K562 (cell line): ENCODE data around the gene CD1D. TPM values are rescaled to one million over a fixed set of nuclear protein-coding genes. Genes with fewer than 3 reads are reported as not detected.

Experiments used
- SIX5 ChIP-seq, 2 experiments: IDR thresholded peaks; 2 replicates each; pipeline ENCODE4 v1.6.1; 2011; ENCODE audit warnings: low read length in 2 of 2, borderline replicate concordance in 1 of 2, low read depth in 1 of 2, mild to moderate bottlenecking in 1 of 2, moderate library complexity in 1 of 2; ENCODE audit not compliant: insufficient read depth in 1 of 2
- TFAM ChIP-seq: fragments of 250-450 bp; sonication (Bioruptor Pico); conservative IDR thresholded peaks from 2 replicates; pipeline ENCODE4 v1.5.0; 2021; ENCODE audit warnings: mild to moderate bottlenecking, moderate library complexity
- ZFP30 ChIP-seq: fragments of 250-450 bp; sonication (Bioruptor Pico); IDR thresholded peaks from 2 replicates; pipeline ENCODE4 v1.8.0; 2022; ENCODE audit warnings: moderate library complexity, mild to moderate bottlenecking, inconsistent platforms, borderline replicate concordance
- polyA plus RNA-seq, 8 experiments: library from polyadenylated mRNA; depleted of rRNA in 4 of 8; stranded (reverse) in 5 of 8; unstranded in 3 of 8; fragments of >200 nt; fragmentation: Nextera tagmentation in 2 of 8; fragmentation: Illumina TruSeq in 1 of 8; extraction: Ambion mirVana in 2 of 8; extraction: Trizol in 1 of 8; gene quantifications; 2 replicates each; pipeline versions ENCODE4 v1.2.1 to v1.2.3, GENCODE V29; 2011 to 2014; ENCODE audit warnings: inconsistent platforms in 1 of 8, missing spikeins in 1 of 8
- total RNA-seq, 7 experiments: library from RNA; depleted of rRNA in 6 of 7; stranded (reverse); fragments of >200 nt in 6 of 7; fragmentation: Illumina TruSeq in 2 of 7; extraction: Trizol in 2 of 7; gene quantifications; 2 replicates each; pipeline versions ENCODE4 v1.2.1 to v1.2.3, GENCODE V29; 2011 to 2021; ENCODE audit warnings: low replicate concordance in 1 of 7
- TF ChIP-seq, protein P1 (sequence below): fragments of 250-450 bp; sonication (Bioruptor Pico); IDR thresholded peaks from 2 replicates; pipeline ENCODE4 v1.5.0; 2022; ENCODE audit warnings: mild to moderate bottlenecking
- TF ChIP-seq, protein P2 (sequence below): fragments of 250-450 bp; sonication (Bioruptor Pico); IDR thresholded peaks from 2 replicates; pipeline ENCODE4 v1.5.1; 2021; ENCODE audit warnings: mild to moderate bottlenecking
- TF ChIP-seq, protein P3 (sequence below): fragments of 250-450 bp; sonication (Bioruptor Pico); IDR thresholded peaks from 2 replicates; pipeline ENCODE4 v1.8.0; 2021; ENCODE audit warnings: mild to moderate bottlenecking, moderate library complexity
- TF ChIP-seq, protein P4 (sequence below), 2 experiments: IDR thresholded peaks; 2 replicates each; pipeline ENCODE4 v1.6.1; 2011; ENCODE audit warnings: borderline replicate concordance in 1 of 2, control low read depth in 1 of 2, low read depth in 1 of 2, low read length in 1 of 2, mild to moderate bottlenecking in 1 of 2, mixed read lengths in 1 of 2, moderate library complexity in 1 of 2; ENCODE audit not compliant: insufficient read depth in 1 of 2, insufficient read length in 1 of 2, poor library complexity in 1 of 2, severe bottlenecking in 1 of 2; ENCODE audit errors: extremely low read depth in 1 of 2

The CD1D gene
- total and polyA plus RNA-seq, 9 of the 15 experiments (the other 6 are each of a cell fraction or from before 2014, with no cell fraction given): 0.03 TPM; not detected in 8

DNA sequence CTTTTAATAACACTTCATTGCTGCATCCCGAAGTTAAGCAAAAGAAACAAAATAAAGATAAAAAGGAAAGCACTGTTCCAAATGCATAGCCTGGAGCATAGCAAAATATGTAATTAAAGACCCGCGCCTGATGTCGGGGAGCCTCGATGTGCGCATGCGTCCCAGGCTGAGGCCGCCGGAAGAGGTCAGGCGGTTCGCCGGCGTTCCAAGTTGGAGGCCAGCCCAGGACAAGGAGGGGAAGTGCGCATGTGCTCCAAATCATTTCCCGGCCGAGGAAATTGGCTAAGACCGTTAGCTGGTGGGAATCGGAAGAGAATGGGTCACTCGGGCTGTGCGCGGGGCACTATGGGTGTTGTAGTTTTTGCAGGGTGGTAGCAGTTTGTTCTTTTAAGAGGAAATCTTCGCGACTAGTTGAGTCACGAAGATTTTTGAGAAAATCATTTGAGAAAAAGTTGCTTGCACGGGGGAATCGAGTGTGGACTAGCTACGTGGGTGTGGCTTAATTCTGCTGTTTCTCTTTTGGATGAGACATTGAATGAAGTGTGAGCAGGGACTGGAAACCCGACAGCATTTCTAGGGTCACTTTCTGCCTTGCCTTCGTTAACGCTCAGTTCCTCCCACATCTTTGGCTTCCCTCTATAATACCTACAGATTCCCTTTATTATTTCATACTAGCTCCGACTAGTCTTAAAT, 31.0 kb upstream of the CD1D start (continued):
- TF ChIP-seq, protein P1, sequence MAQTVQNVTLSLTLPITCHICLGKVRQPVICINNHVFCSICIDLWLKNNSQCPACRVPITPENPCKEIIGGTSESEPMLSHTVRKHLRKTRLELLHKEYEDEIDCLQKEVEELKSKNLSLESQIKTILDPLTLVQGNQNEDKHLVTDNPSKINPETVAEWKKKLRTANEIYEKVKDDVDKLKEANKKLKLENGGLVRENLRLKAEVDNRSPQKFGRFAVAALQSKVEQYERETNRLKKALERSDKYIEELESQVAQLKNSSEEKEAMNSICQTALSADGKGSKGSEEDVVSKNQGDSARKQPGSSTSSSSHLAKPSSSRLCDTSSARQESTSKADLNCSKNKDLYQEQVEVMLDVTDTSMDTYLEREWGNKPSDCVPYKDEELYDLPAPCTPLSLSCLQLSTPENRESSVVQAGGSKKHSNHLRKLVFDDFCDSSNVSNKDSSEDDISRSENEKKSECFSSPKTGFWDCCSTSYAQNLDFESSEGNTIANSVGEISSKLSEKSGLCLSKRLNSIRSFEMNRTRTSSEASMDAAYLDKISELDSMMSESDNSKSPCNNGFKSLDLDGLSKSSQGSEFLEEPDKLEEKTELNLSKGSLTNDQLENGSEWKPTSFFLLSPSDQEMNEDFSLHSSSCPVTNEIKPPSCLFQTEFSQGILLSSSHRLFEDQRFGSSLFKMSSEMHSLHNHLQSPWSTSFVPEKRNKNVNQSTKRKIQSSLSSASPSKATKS (CRISPR knock-in tag): no peak
- TF ChIP-seq, protein P2, sequence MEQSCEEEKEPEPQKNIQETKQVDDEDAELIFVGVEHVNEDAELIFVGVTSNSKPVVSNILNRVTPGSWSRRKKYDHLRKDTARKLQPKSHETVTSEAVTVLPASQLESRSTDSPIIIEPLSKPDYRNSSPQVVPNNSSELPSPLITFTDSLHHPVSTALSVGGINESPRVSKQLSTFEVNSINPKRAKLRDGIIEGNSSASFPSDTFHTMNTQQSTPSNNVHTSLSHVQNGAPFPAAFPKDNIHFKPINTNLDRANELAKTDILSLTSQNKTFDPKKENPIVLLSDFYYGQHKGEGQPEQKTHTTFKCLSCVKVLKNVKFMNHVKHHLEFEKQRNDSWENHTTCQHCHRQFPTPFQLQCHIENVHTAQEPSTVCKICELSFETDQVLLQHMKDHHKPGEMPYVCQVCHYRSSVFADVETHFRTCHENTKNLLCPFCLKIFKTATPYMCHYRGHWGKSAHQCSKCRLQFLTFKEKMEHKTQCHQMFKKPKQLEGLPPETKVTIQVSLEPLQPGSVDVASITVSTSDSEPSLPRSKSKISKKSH (CRISPR knock-in tag): no peak
- TF ChIP-seq, protein P3, sequence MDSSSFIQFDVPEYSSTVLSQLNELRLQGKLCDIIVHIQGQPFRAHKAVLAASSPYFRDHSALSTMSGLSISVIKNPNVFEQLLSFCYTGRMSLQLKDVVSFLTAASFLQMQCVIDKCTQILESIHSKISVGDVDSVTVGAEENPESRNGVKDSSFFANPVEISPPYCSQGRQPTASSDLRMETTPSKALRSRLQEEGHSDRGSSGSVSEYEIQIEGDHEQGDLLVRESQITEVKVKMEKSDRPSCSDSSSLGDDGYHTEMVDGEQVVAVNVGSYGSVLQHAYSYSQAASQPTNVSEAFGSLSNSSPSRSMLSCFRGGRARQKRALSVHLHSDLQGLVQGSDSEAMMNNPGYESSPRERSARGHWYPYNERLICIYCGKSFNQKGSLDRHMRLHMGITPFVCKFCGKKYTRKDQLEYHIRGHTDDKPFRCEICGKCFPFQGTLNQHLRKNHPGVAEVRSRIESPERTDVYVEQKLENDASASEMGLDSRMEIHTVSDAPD (CRISPR knock-in tag): no peak
- no peak for TF ChIP-seq ZFP30 (CRISPR knock-in tag)
- TF ChIP-seq TFAM (CRISPR knock-in tag): no peak
- TF ChIP-seq SIX5 (IDR thresholded peaks at IDR 0.05; ENCODE audit: borderline replicate concordance in 1 of 2, insufficient read depth in 1 of 2, low read depth in 1 of 2, low read length in 2 of 2): peak; percentile 70 to 76
- TF ChIP-seq, protein P4, sequence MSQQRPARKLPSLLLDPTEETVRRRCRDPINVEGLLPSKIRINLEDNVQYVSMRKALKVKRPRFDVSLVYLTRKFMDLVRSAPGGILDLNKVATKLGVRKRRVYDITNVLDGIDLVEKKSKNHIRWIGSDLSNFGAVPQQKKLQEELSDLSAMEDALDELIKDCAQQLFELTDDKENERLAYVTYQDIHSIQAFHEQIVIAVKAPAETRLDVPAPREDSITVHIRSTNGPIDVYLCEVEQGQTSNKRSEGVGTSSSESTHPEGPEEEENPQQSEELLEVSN (IDR thresholded peaks at IDR 0.05; ENCODE audit: borderline replicate concordance in 1 of 2, extremely low read depth in 1 of 2, insufficient read depth in 1 of 2, insufficient read length in 1 of 2, low read depth in 1 of 2, low read length in 1 of 2, poor library complexity in 1 of 2, severe bottlenecking in 1 of 2): peak in 1 of 2 experiments; percentile 43
